ENCODE data around the gene EPHA8.

EPHA8 gene

GRCh38 chr1:22562584-22563583 lies at the start of gene EPHA8:
Gene EPHA8 (plus strand): TSS chr1:22563489. CDS start chr1:22563636, 147 bp downstream.
- DNase-seq, result no peak

GRCh38 chr1:22516906-22517571 lies 46.2 kb upstream of the EPHA8 start:
- DNase-seq, result no peak

- no peak for DNase-seq
Observed at GRCh38 chr1:22517956-22518355, 45.3 kb upstream of the EPHA8 start.

GRCh38 chr1:22518379-22518778 lies 44.9 kb upstream of the EPHA8 start:
- DNase-seq, result no peak

- DNase-seq, result no peak
Observed at GRCh38 chr1:22520871-22521270, 42.4 kb upstream of the EPHA8 start.

- no peak for DNase-seq
Observed at GRCh38 chr1:22521692-22522091, 41.6 kb upstream of the EPHA8 start.

- DNase-seq, result no peak
Observed at GRCh38 chr1:22522221-22522743, 41.0 kb upstream of the EPHA8 start.

GRCh38 chr1:22524481-22524880 lies 38.8 kb upstream of the EPHA8 start:
- no peak for DNase-seq

- no peak for DNase-seq
Observed at GRCh38 chr1:22525211-22525610, 38.1 kb upstream of the EPHA8 start.

- no peak for DNase-seq
Observed at GRCh38 chr1:22525646-22526045, 37.6 kb upstream of the EPHA8 start.

GRCh38 chr1:22526098-22526497 lies 37.2 kb upstream of the EPHA8 start:
- DNase-seq, result no peak

- no peak for DNase-seq
Observed at GRCh38 chr1:22526677-22527076, 36.6 kb upstream of the EPHA8 start.

GRCh38 chr1:22527122-22527521 lies 36.2 kb upstream of the EPHA8 start:
- peak in 1 of 14 donors; percentile 48 for DNase-seq

- peak in 2 of 14 donors; percentile 13 to 48 for DNase-seq
Observed at GRCh38 chr1:22527555-22528296, 35.6 kb upstream of the EPHA8 start.

GRCh38 chr1:22528451-22528850 lies 34.8 kb upstream of the EPHA8 start:
- DNase-seq, result no peak

GRCh38 chr1:22529901-22530621 lies 33.2 kb upstream of the EPHA8 start:
- no peak for DNase-seq

- no peak for DNase-seq
Observed at GRCh38 chr1:22530715-22531114, 32.6 kb upstream of the EPHA8 start.

GRCh38 chr1:22531251-22531650 lies 32.0 kb upstream of the EPHA8 start:
- no peak for DNase-seq

- DNase-seq, result no peak
Observed at GRCh38 chr1:22533244-22533895, 29.9 kb upstream of the EPHA8 start.

GRCh38 chr1:22534951-22535350 lies 28.3 kb upstream of the EPHA8 start:
- no peak for DNase-seq

- DNase-seq, result no peak
Observed at GRCh38 chr1:22535399-22535798, 27.9 kb upstream of the EPHA8 start.

Measured in C1 segment of cervical spinal cord (tissue), 14 donors.